AG09319 (cell line): ENCODE results near the gene NTHL1.

Experiments
- DNase-seq: peaks from one replicate; pipeline ENCODE4 v3.0.0-alpha.2; 2010; ENCODE audit warnings: low read depth; ENCODE audit errors: extremely low read depth
- TF ChIP-seq, protein P1 (sequence below): IDR thresholded peaks from 2 replicates; pipeline ENCODE4 v1.5.1; 2011; ENCODE audit warnings: low read depth, mild to moderate bottlenecking, inconsistent platforms, low read length, moderate library complexity

The NTHL1 gene

DNA sequence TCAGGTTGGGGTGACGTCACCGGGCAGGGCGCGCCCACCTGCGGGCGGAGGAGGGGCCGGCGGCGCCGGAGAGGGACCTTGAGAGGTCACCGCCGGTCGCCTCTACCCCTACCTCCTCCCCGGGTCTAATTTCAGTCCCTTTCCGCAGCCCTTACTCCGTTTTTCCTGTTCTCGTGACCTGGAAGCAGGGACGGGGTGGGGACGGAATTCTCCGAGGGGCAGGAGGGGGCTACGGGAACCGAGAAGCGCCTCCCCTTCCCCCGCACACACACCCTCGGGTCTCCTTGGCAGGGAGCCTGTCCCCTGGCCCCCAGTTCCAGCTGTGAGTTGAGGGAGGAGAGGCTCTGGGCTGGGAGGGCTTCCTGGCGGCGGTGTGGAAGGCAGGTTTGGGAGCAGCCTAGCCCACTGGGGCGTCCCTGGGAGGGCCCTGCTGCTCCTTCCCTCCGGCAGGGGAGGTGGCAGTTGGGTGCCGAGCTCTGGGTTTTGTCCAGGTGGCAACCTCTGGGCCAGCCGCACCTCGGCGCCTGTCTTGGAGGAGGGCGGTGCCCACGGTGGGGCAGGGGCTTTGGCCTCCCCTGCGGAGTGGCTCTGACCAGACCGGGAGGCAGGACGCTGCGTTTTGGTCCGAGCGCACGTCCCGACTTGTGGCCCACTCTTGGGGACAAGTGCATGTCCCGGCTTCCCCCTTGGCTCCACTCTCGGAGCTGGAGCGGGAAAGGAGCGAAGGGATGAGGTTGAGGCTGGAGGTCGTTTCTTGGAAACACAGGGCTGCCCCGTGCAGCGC lies 57.1 kb downstream of the NTHL1 start:
- TF ChIP-seq, protein P1, sequence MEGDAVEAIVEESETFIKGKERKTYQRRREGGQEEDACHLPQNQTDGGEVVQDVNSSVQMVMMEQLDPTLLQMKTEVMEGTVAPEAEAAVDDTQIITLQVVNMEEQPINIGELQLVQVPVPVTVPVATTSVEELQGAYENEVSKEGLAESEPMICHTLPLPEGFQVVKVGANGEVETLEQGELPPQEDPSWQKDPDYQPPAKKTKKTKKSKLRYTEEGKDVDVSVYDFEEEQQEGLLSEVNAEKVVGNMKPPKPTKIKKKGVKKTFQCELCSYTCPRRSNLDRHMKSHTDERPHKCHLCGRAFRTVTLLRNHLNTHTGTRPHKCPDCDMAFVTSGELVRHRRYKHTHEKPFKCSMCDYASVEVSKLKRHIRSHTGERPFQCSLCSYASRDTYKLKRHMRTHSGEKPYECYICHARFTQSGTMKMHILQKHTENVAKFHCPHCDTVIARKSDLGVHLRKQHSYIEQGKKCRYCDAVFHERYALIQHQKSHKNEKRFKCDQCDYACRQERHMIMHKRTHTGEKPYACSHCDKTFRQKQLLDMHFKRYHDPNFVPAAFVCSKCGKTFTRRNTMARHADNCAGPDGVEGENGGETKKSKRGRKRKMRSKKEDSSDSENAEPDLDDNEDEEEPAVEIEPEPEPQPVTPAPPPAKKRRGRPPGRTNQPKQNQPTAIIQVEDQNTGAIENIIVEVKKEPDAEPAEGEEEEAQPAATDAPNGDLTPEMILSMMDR, result no peak
- no peak for DNase-seq

DNA sequence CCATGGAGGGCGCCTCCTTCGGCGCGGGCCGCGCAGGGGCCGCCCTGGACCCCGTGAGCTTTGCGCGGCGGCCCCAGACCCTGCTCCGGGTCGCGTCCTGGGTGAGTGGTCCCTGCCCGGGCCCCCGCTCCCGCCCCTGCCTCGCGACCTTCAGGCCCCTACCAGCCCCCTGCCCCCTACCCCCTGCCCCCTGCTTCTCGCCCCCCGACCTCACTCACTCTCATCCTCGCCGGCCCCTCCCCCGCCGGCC lies 57.6 kb downstream of the NTHL1 start:
- TF ChIP-seq, protein P1, result no peak
- DNase-seq, result no peak
